Neuronal stem cell (in vitro differentiated cells): Measurements from ENCODE around the gene THSD1. TPM values are rescaled to one million over a fixed set of nuclear protein-coding genes. Genes with fewer than 3 reads are reported as not detected.
"Not testable (repeated sequence)": the region's sequence is repeated elsewhere in the genome, so short reads cannot be mapped to it uniquely, and the experiment has no call there.

Experiments
- DNase-seq: peaks from one replicate; pipeline ENCODE4 v3.0.0-alpha.2; 2013; ENCODE audit warnings: low spot score
- H2AFZ ChIP-seq: one replicate; pipeline ENCODE4 v1.6.1; 2013; ENCODE audit warnings: mild to moderate bottlenecking, low read length, inconsistent platforms
- H2AK5ac ChIP-seq: 2 replicates; pipeline ENCODE4 v1.6.1; 2013; ENCODE audit warnings: low read depth, mild to moderate bottlenecking, inconsistent platforms, low read length, moderate library complexity, mixed read lengths
- H2BK120ac ChIP-seq: 2 replicates; pipeline ENCODE4 v1.6.1; 2013; ENCODE audit warnings: low read depth, mild to moderate bottlenecking, inconsistent platforms, low read length, moderate library complexity, mixed read lengths
- H2BK12ac ChIP-seq: one replicate; pipeline ENCODE4 v1.6.1; 2013; ENCODE audit warnings: low read length, inconsistent platforms
- H2BK15ac ChIP-seq: 2 replicates; pipeline ENCODE4 v1.6.1; 2013; ENCODE audit warnings: mild to moderate bottlenecking, low read length, inconsistent platforms, mixed read lengths
- H2BK5ac ChIP-seq: one replicate; pipeline ENCODE4 v1.6.1; 2013; ENCODE audit warnings: inconsistent platforms, mild to moderate bottlenecking, low read length, moderate library complexity
- H3K14ac ChIP-seq: one replicate; pipeline ENCODE4 v1.6.1; 2013; ENCODE audit warnings: low read length, inconsistent platforms
- H3K18ac ChIP-seq: 2 replicates; pipeline ENCODE4 v1.6.1; 2013; ENCODE audit warnings: low read length, inconsistent platforms
- H3K23ac ChIP-seq: 2 replicates; pipeline ENCODE4 v1.6.1; 2013; ENCODE audit warnings: low read depth, mild to moderate bottlenecking, mixed read lengths, low read length, inconsistent platforms; ENCODE audit not compliant: poor library complexity
- H3K27ac ChIP-seq: replicated peaks from 3 replicates; pipeline ENCODE4 v1.5.1; 2013; ENCODE audit warnings: low read length, inconsistent platforms
- H3K27me3 ChIP-seq, 3 experiments: 2 replicates each; pipeline ENCODE4 v1.6.1; 2013; ENCODE audit warnings: low read length in 3 of 3, mild to moderate bottlenecking in 2 of 3, inconsistent platforms in 1 of 3, low read depth in 1 of 3, mixed read lengths in 1 of 3, moderate library complexity in 1 of 3; ENCODE audit not compliant: control insufficient read depth in 3 of 3, insufficient read depth in 3 of 3
- H3K36me3 ChIP-seq, 2 donors: replicated peaks in 1 of 2; 2 replicates each; pipeline ENCODE4 v1.6.1; 2013; ENCODE audit warnings: low read length in 2 of 2; ENCODE audit not compliant: control insufficient read depth in 2 of 2, insufficient read depth in 2 of 2
- H3K4ac ChIP-seq: 2 replicates; pipeline ENCODE4 v1.6.1; 2013; ENCODE audit warnings: inconsistent platforms, mild to moderate bottlenecking, low read length, moderate library complexity
- H3K4me1 ChIP-seq, 2 donors: 1 replicate in 1 of 2; 2 replicates in 1 of 2; pipeline ENCODE4 v1.6.1; 2013; ENCODE audit warnings: low read length in 2 of 2, low read depth in 1 of 2; ENCODE audit not compliant: control insufficient read depth in 2 of 2, insufficient read depth in 1 of 2
- H3K4me2 ChIP-seq: one replicate; pipeline ENCODE4 v1.6.1; 2013; ENCODE audit warnings: mild to moderate bottlenecking, low read length, inconsistent platforms; ENCODE audit not compliant: insufficient read depth, poor library complexity, severe bottlenecking
- H3K4me3 ChIP-seq, 2 donors: 2 replicates each; pipeline ENCODE4 v1.5.1; 2013; ENCODE audit warnings: low read length in 2 of 2, mild to moderate bottlenecking in 2 of 2, inconsistent platforms in 1 of 2, moderate library complexity in 1 of 2
- H3K79me1 ChIP-seq: one replicate; pipeline ENCODE4 v1.6.1; 2013; ENCODE audit warnings: low read depth, mild to moderate bottlenecking, inconsistent platforms, low read length, moderate library complexity
- H3K9ac ChIP-seq: one replicate; pipeline ENCODE4 v1.6.1; 2013; ENCODE audit warnings: mild to moderate bottlenecking, low read depth, low read length, inconsistent platforms; ENCODE audit not compliant: poor library complexity
- H3K9me3 ChIP-seq, 2 donors: replicated peaks in 1 of 2; 2 replicates each; pipeline versions ENCODE3 to v1.6.1; 2013; ENCODE audit warnings: low read length in 2 of 2, mild to moderate bottlenecking in 2 of 2, inconsistent platforms in 1 of 2, low read depth in 1 of 2, mixed read lengths in 1 of 2, moderate library complexity in 1 of 2; ENCODE audit not compliant: control insufficient read depth in 2 of 2, insufficient read depth in 1 of 2
- H4K8ac ChIP-seq: one replicate; pipeline ENCODE4 v1.6.1; 2013; ENCODE audit warnings: low read depth, mild to moderate bottlenecking, inconsistent platforms, low read length, moderate library complexity
- H4K91ac ChIP-seq: one replicate; pipeline ENCODE4 v1.6.1; 2013; ENCODE audit warnings: low read length, low read depth, mild to moderate bottlenecking, inconsistent platforms; ENCODE audit not compliant: poor library complexity
- WGBS, 2 donors: extraction: QIAGEN DNeasy Blood & Tissue Kit; methylation state at CpG; one replicate each; pipeline ENCODE4 v1.1.7; 2013; ENCODE audit warnings: missing lambda C conversion rate in 2 of 2, mixed read lengths in 1 of 2; ENCODE audit not compliant: insufficient read length in 2 of 2, insufficient replicate concordance in 1 of 2; ENCODE audit errors: extremely low coverage in 2 of 2; 5-methylcytosine and 5-hydroxymethylcytosine counted together
- small RNA-seq: library from polyadenylated mRNA; stranded (forward); fragments of <200 nt; extraction: miRNeasy Mini kit (QIAGEN cat#:217004); gene quantifications from one replicate; pipeline ENCODE3, GENCODE V24; 2013; ENCODE audit not compliant: insufficient read depth

The THSD1 gene

GRCh38 chr13:52337828-52338455 lies 68.0 kb downstream of the THSD1 start:
- H2BK15ac ChIP-seq, H3K27me3 ChIP-seq, H3K4me3 ChIP-seq, DNase-seq, H3K9me3 ChIP-seq, H2AK5ac ChIP-seq, H2AFZ ChIP-seq, H4K8ac ChIP-seq, H3K14ac ChIP-seq, H2BK120ac ChIP-seq, H3K36me3 ChIP-seq, H3K27ac ChIP-seq, H3K9ac ChIP-seq, H2BK12ac ChIP-seq, H4K91ac ChIP-seq, H3K4ac ChIP-seq, H3K23ac ChIP-seq, H3K4me2 ChIP-seq, H2BK5ac ChIP-seq, H3K18ac ChIP-seq, H3K4me1 ChIP-seq, H3K79me1 ChIP-seq: not testable (repeated sequence)
- WGBS, 2 donors: no CpG with 5 or more reads among the region's 7 CpGs

- H3K4me3 ChIP-seq, H3K79me1 ChIP-seq, H3K4me1 ChIP-seq, H3K18ac ChIP-seq, H3K9ac ChIP-seq, H4K8ac ChIP-seq, H3K27me3 ChIP-seq, H4K91ac ChIP-seq, H2BK5ac ChIP-seq, H2BK15ac ChIP-seq, H2AFZ ChIP-seq, H3K14ac ChIP-seq, H3K4me2 ChIP-seq, H2BK12ac ChIP-seq, H3K36me3 ChIP-seq, H2BK120ac ChIP-seq, H3K4ac ChIP-seq, H3K27ac ChIP-seq, H3K23ac ChIP-seq, H3K9me3 ChIP-seq, DNase-seq, H2AK5ac ChIP-seq: not testable (repeated sequence)
- WGBS, 2 donors: no CpG with 5 or more reads among the region's 22 CpGs
Observed at GRCh38 chr13:52334107-52334506, 71.9 kb downstream of the THSD1 start.

GRCh38 chr13:52331844-52332243 lies 74.1 kb downstream of the THSD1 start:
- not testable (repeated sequence) for H3K23ac ChIP-seq, H2AFZ ChIP-seq, H3K14ac ChIP-seq, H2BK120ac ChIP-seq, H2AK5ac ChIP-seq, H2BK5ac ChIP-seq, DNase-seq, H3K4ac ChIP-seq, H2BK12ac ChIP-seq, H3K9me3 ChIP-seq, H3K27me3 ChIP-seq, H3K4me3 ChIP-seq, H3K4me1 ChIP-seq, H3K27ac ChIP-seq, H3K9ac ChIP-seq, H3K18ac ChIP-seq, H3K36me3 ChIP-seq, H4K8ac ChIP-seq, H2BK15ac ChIP-seq, H3K79me1 ChIP-seq, H3K4me2 ChIP-seq, H4K91ac ChIP-seq
- WGBS, 2 donors: no CpG with 5 or more reads among the region's 6 CpGs

Small RNA genes within 50 kb of the gene (small RNA-seq; reads per million reads assigned to genes)
- gene RNY4P24: not detected
